ENCODE results near the gene PLXNA2.

DNA sequence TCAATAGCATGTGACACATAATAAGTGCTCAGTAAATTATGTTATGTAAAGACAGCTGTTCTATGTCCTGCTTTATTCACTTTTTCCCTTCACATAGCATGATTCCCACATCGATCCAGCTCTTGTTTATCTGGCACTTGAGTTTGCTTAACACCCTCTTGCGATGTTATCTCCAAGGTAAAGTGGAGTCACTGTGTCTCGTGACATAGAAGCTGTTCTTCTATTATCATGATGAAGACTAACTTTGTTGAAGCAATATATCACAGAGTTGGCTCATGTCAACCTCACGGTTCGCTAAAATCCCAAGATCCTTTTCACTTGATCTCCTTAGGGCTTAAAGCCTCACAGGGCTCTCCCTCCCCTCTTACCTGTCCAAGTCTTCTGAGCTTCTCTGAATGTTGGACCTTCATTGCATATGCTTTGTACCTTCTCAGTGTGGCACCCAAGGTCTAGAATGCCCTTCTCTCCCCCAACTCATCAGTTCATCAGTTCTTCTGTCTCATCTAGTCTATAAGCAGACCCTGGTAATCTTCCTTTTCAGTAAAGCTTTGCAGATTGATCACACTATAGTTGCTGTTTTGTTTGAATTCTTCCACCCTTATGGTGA is 38.0 kb downstream of the PLXNA2 start:
- TF ChIP-seq, protein P1, sequence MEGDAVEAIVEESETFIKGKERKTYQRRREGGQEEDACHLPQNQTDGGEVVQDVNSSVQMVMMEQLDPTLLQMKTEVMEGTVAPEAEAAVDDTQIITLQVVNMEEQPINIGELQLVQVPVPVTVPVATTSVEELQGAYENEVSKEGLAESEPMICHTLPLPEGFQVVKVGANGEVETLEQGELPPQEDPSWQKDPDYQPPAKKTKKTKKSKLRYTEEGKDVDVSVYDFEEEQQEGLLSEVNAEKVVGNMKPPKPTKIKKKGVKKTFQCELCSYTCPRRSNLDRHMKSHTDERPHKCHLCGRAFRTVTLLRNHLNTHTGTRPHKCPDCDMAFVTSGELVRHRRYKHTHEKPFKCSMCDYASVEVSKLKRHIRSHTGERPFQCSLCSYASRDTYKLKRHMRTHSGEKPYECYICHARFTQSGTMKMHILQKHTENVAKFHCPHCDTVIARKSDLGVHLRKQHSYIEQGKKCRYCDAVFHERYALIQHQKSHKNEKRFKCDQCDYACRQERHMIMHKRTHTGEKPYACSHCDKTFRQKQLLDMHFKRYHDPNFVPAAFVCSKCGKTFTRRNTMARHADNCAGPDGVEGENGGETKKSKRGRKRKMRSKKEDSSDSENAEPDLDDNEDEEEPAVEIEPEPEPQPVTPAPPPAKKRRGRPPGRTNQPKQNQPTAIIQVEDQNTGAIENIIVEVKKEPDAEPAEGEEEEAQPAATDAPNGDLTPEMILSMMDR (conservative IDR thresholded peaks at IDR 0.05) = no peak
- no peak for TF ChIP-seq EZH2 (IDR thresholded peaks at IDR 0.05; ENCODE audit: low read depth)

All from PC-9 (cell line).